ENCODE results near the gene STK36.
A peak's percentile ranks its signal among the peaks of the same experiment; 100 is the strongest.

The STK36 gene

DNA sequence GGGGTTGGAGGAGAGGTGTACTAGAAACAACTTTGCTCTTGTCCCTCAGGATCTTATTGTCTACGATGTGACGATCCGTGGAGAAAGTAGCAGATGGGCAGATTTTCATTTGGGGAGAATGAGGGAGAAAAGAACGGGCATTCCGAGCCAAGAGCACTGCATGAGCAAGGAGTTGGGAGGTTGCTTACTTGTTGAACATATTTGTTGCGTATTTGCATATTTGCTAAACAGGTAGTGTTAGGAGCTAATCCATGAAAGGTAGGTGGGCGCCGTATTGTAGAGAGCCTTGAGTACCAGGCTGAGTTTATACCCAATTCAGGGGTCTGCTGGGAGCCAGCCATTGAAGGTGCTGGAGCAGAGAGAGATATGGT, 11.9 kb upstream of the STK36 start:
- DNase-seq = no peak

DNA sequence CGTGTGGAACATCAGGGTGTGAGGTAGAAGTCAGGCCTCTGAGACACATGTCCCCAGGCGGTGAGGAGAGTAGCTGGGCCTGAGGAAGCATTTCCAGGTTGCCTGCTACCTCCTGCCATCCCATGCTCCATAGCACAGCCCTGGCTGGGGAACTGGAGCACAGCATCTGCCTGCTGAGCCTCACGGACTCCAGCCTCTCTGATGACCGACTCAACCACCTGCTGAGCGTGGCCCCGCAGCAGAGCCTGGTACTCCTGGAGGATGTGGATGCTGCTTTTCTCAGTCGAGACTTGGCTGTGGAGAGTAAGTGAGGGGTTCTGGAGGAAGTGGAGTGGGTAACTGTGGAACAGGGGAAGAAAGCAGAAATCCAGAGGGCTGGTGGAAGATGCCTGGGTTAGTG, 9.5 kb upstream of the STK36 start:
- no peak for DNase-seq

DNA sequence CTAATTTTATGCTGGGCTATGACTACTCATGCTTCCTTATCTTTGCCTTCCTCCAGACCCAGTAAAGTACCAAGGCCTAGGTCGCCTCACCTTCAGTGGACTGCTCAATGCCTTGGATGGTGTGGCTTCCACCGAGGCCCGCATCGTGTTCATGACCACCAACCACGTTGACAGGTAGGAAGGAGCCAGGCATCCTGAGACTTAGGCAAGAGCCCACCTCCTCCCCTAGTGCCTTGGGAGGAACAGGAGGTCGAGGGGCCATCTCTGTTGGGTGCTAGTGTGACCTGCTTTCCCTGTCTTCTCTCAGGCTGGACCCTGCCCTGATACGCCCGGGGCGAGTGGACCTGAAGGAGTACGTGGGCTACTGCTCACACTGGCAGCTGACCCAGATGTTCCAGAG, 9.1 kb upstream of the STK36 start:
- no peak for DNase-seq

GRCh38 chr2:218663901-218664300, 8.0 kb upstream of the STK36 start:
- no peak for DNase-seq

DNA sequence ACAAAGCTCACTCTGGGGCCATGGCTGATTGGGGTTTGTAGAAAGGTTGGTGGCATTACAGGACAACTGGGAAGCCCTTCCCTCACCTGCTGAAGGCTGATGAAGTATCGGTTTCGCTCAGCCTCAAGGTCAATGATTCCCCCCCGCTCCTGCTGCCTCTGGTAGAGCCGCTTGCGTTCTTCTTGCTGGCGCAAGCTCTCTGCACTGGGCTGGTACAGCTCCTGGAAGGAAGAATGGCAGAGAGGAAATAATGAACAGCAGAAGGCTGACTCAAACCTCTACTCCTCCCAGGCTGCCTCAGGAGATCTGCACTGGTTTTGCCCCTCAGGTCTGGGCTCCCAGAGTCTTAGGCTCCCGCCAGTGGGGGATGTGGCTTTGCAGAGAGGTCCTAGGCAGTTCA, 7.2 kb upstream of the STK36 start:
- DNase-seq = no peak

DNA sequence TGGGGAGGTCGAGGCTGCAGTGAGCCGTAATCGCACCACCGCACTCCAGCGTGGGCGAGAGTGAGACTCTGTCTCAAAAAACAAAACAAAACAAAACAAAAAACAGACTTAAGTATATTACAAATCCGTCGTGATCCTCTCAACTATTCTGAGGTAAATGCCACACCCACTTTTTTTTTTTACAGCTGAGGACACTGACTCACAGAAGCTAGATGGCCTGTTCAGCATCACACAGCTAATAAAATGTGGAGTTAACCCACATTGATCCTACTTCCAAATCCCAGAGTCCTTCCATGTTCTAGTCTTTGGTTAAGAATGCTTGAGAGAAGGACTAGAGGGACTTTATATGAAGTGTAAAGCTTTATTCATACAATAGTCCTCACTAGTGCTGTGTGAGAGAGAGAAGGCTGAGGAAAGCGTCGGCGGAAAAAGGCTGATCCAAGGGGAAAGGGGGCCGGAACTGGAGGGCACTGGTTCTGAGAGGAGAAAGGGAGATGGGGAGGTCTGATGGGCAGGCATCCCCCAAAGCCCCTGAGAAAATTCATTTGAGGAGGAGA, 711 bp upstream of the STK36 start:
- no peak for DNase-seq

GRCh38 chr2:218679119-218679518, 7.2 kb downstream of the STK36 start:
- DNase-seq = no peak

DNA sequence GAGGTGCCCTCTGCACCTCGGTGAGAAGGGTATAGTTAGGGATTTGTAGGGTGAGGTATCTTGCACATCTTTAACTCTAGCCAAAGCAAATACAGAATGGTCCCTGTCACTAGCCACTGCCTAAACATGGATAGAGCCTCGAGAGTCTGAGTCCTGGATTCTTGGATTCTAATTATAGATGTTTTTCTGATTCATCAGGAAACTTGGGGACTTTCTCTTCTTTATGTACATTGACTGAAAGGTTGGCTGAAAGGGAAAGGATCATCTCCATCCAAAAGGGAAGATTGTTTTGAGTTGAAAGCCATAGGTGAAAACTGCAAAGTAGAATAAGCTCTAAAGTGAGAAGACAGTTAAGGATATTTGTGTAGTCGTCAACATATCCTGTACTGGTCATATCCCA, 8.2 kb downstream of the STK36 start:
- DNase-seq = no peak

DNA sequence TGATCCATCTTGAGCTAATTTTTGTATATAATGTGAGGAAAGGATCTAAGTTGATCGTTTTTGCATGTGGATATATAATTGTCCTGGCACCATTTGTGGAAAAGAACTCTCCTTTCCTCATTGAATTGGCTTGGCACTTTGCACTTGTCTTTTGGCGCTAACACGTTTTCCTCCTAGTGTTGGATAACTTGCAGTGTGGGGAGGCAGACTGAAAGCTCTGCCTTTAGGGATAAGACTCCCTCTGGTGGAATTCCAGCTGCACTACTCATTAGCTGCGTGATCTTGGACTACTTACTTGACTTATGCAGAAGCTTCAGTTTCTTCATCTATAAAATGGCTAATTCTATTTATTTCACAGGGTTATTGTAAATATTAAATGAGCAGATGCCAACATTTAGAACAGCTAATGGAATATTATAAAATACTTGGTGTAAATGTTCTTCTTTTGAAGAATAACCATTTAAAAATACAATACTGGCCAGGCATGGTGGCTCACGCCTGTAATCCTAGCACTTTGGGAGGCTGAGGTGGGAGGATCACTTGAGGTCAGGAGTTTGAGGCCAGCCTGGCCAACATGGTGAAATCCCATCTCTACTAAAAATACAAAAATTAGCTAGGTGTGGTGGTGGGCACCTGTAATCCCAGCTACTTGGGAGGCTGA, 15.6 kb downstream of the STK36 start:
- peak in 5 of 14 donors; percentile 1 to 20 (median 7) for DNase-seq

- DNase-seq = no peak
Measured at GRCh38 chr2:218691234-218691633, 19.3 kb downstream of the STK36 start.

- no peak for DNase-seq
Measured at GRCh38 chr2:218694405-218695145, 22.7 kb downstream of the STK36 start.

DNA sequence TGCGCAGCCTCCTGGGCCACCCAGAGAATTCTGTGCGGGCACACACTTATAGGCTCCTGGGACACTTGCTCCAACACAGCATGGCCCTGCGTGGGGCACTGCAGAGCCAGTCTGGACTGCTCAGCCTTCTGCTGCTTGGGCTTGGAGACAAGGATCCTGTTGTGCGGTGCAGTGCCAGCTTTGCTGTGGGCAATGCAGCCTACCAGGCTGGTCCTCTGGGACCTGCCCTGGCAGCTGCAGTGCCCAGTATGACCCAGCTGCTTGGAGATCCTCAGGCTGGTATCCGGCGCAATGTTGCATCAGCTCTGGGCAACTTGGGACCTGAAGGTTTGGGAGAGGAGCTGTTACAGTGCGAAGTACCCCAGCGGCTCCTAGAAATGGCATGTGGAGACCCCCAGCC, 27.0 kb downstream of the STK36 start:
- DNase-seq = no peak

- DNase-seq = peak in 2 of 14 donors; percentile 0 to 19
Measured at GRCh38 chr2:218701806-218702205, 29.9 kb downstream of the STK36 start.

DNA sequence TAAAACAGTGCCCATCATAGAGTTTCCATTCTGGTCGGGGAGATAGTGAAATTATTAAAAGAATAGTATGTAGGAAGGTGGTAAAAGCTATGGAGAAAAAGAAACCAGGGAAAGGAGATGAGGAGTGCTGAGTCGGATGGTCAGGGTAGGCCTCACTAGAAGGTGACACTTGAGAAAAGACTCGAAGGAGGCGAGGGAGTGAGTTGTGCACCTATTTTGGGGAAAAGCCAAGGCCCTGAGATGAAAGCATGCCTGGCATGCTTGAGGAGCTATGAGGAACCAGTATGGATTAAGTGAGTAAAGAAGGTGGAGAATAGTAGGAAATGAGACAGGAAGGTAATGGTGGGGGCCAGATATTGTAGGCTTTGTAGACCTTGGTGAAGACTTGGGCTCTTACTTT, 31.5 kb downstream of the STK36 start:
- no peak for DNase-seq

GRCh38 chr2:218708086-218708485, 36.2 kb downstream of the STK36 start:
- no peak for DNase-seq

DNA sequence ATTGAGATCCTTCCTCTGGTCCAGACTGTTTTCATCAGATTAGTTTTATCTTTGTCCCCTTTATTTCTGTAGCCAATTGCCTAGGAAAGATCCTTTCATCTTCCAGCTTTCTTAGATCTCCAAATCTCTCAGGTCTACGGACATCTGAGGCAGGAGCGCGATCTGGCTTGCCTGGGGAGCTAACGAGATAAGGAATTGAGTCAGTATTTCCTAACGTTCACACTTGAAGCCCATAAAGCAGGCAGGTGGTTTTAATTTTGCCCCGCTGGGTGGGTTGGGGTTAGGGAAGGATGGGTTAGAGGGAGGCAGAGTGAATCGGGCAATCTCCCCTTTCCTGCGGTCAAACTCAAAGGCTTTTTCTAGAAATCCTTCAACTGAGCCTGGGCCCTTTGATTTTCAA, 38.0 kb downstream of the STK36 start:
- DNase-seq = no peak

DNA sequence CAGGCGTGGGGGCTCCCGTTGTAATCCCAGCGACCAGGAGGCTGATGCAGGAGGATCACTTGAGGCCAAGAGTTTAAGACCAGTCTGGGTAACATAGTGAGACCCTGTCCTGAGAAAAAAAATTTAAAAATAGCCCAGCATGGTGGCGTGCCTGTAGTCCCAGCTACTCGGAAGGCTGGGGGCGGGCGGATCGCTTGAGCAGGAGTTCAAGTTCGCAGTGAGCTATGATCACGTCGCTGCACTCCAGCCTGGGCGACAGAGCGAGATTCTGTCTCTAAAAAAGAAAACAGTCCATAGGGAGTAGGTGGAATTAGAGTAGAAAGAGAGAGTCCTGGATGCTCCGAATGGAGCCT, 38.4 kb downstream of the STK36 start:
- DNase-seq = peak in 1 of 14 donors; percentile 44

- peak; percentile 79 to 98 (median 97) for DNase-seq
Measured at GRCh38 chr2:218710687-218711549, 39.0 kb downstream of the STK36 start, which contains the start of gene TTLL4. Gene TTLL4, plus strand, starts transcription at chr2:218710835. Its CDS starts 26,842 bp downstream, at chr2:218737677.

DNA sequence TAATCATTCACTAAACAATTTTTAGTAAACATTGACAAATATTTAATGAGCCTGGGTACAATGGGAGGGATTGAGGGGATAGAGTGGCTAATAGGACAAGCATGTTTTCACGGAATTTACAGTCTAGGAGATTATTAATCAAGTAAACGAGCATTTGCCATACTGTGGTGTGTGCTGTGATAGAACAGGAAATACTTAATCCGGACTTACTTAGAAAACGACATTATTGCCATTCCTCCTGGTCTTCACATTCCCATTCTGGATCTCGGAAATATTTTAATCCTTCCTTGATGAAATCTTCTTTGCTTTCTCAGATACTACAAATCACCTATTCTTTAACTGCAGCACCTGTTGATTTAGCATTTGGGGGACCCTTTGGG, 39.7 kb downstream of the STK36 start:
- DNase-seq = no peak

DNA sequence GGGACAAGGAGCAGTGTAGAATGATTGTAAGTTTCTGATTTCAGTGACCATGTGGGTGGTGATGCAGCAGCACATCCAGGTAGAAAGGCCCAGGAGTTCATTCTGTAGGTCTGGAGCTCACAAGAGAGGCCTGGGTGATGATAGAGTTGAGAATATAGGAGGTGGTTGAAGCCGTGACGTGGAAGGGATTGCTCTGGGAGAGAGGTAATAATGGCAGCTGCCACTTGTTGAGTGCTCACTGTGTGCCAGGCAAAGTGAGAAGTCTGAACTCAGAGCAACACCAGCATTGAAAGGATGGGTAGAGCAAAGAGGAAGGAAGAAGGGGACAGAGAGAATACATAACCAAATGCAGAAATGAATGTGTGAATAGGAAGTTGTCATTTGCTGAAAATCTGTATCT, 42.0 kb downstream of the STK36 start:
- no peak for DNase-seq

- peak in 1 of 14 donors; percentile 16 for DNase-seq
Measured at GRCh38 chr2:218716070-218716469, 44.2 kb downstream of the STK36 start.

DNA sequence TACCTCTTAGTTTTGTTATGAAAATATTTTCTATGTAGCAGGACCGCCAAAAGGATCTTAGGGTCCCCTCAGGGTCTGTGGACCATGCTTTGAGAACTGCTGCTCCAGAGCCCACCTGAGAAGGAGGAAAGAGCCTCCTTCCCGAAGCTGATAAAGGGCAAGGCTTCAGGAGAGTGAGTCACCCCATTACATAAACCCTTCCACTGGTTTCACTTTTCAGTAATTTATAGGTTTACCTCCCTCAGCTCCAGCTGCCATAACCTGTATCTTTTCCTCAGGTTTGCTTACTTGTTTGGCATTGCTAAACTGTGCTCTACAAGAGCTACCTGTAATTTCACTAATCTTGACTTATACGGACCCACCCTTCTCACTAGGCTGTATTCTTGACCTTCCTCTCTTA, 45.4 kb downstream of the STK36 start:
- no peak for DNase-seq

DNA sequence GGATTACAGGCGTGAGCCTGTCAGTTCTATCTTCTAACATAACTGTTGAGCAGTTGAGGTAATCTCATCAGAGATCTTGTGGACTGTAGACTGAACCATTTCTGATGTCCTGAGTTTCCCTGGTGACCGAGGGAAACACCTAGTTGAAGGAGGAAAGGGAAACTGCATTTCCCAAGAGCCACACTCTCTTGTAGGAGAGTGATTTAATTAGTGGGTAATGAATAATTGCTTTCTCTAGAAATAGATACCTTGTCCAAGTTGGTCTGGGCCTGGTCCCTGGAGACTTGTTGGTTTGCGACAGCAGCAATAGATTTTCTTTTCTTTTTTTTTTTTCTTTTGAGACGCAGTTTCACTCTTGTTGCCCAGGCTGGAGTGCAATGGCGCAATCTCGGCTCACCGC, 46.2 kb downstream of the STK36 start:
- DNase-seq = no peak
